Aorta (tissue), 5 donors: ENCODE measurements around the gene OR5H15. TPM values are rescaled to one million over a fixed set of nuclear protein-coding genes. Genes with fewer than 3 reads are reported as not detected.
"Not testable (repeated sequence)": the region's sequence is repeated elsewhere in the genome, so short reads cannot be mapped to it uniquely, and the experiment has no call there.

Experiments used
- ATAC-seq: fragments of 200-7000 bp; cut with Tn5 transposase; one replicate; pipeline ENCODE4 v1.9.1; 2022; ENCODE audit warnings: moderate library complexity; ENCODE audit not compliant: low FRiP score
- DNase-seq, 2 donors: peaks; one replicate each; pipeline ENCODE4 v3.0.0-alpha.2; 2020
- H3K27ac ChIP-seq, 2 donors: one replicate each; pipeline ENCODE4 v1.5.1; 2013; ENCODE audit warnings: low read length in 2 of 2, mild to moderate bottlenecking in 2 of 2, moderate library complexity in 2 of 2, control low read depth in 1 of 2, inconsistent platforms in 1 of 2, low read depth in 1 of 2
- H3K27me3 ChIP-seq, 2 donors: one replicate each; pipeline ENCODE4 v1.6.1; 2013; ENCODE audit warnings: control low read depth in 1 of 2, low read length in 1 of 2, mild to moderate bottlenecking in 1 of 2, moderate library complexity in 1 of 2; ENCODE audit not compliant: insufficient read depth in 2 of 2, control insufficient read depth in 1 of 2
- H3K36me3 ChIP-seq, 2 donors: one replicate each; pipeline ENCODE4 v1.6.1; 2013; ENCODE audit warnings: control low read depth in 1 of 2, low read length in 1 of 2, mild to moderate bottlenecking in 1 of 2; ENCODE audit not compliant: insufficient read depth in 2 of 2, control insufficient read depth in 1 of 2
- H3K4me1 ChIP-seq, 2 donors: one replicate each; pipeline ENCODE4 v1.6.1; 2013; ENCODE audit warnings: low read length in 2 of 2, control low read depth in 1 of 2, mild to moderate bottlenecking in 1 of 2, moderate library complexity in 1 of 2; ENCODE audit not compliant: insufficient read depth in 2 of 2, control insufficient read depth in 1 of 2
- H3K4me3 ChIP-seq, 2 donors: one replicate each; pipeline ENCODE4 v1.5.1; 2013; ENCODE audit warnings: low read length in 2 of 2, control low read depth in 1 of 2, mild to moderate bottlenecking in 1 of 2
- H3K9me3 ChIP-seq: one replicate; pipeline ENCODE4 v1.6.1; 2013; ENCODE audit warnings: mild to moderate bottlenecking, low read length; ENCODE audit not compliant: control insufficient read depth
- WGBS, 2 donors: extraction: QIAGEN DNeasy Blood & Tissue Kit; methylation state at CpG; one replicate each; pipeline ENCODE4 v1.1.7; 2013; 5-methylcytosine and 5-hydroxymethylcytosine counted together
- intact Hi-C, 2 donors: fragments of 100-400 bp; cut with DNase I; formaldehyde crosslinking; loops; one replicate each; pipeline versions ENCODE4 v1.14.2 to v1.15.0; 2022
- long read RNA-seq, 2 donors: library from polyadenylated mRNA; unstranded; transcript quantifications; one replicate each; pipeline ENCODE4 v2.0.0, GENCODE V29; 2020 to 2021
- polyA plus RNA-seq, 2 donors: library from polyadenylated mRNA; stranded (reverse); fragments of 200-250 nt; gene quantifications; one replicate each; pipeline ENCODE4 v1.2.3, GENCODE V29; 2013
- total RNA-seq, 2 donors: library from RNA; stranded (reverse); fragmentation: NEBNext Ultra II Directional; extraction: Animal tissue kit (Norgen Biotek cat#: 25700); gene quantifications; one replicate each; pipeline ENCODE4 v1.2.1, GENCODE V29; 2021
- donor health status: healthy with polysubstance abuse.
- donor health status: Bipolar disorder and iron deficiency.
- donor health status: DM: no; HTN: no; CAD: no.
- donor health status: DM: no; HTN: no; CAD: no.
- donor health status: DM: yes; HTN: yes; CAD: no.

Gene OR5H15
- not detected for total RNA-seq
- polyA plus RNA-seq, result not detected
- long read RNA-seq, donor 1, result 0 reads
- long read RNA-seq, donor 2, result 0 reads

- DNase-seq, result no peak
- no peaks in the 10 kb centered on the region for H3K27me3 ChIP-seq
- H3K9me3 ChIP-seq, result peaks cover 1% of the 10 kb centered on the region
- no peaks in the 10 kb centered on the region for H3K4me1 ChIP-seq
- 91 to 92% methylated on average over 3 of the region's 3 CpGs for WGBS, 2 donors
- intact Hi-C loops, result no loop called here
- H3K36me3 ChIP-seq, result no peaks in the 10 kb centered on the region
- no peak within 1 kb of the TSS for H3K4me3 ChIP-seq
- no peak for ATAC-seq
- H3K27ac ChIP-seq, result no peak within 1 kb of the TSS
Measured at GRCh38 chr3:98166396-98166795, at the start of gene OR5H15. OR5H15 (plus strand) TSS chr3:98166696; CDS start chr3:98168700, 2,004 bp downstream.

DNA sequence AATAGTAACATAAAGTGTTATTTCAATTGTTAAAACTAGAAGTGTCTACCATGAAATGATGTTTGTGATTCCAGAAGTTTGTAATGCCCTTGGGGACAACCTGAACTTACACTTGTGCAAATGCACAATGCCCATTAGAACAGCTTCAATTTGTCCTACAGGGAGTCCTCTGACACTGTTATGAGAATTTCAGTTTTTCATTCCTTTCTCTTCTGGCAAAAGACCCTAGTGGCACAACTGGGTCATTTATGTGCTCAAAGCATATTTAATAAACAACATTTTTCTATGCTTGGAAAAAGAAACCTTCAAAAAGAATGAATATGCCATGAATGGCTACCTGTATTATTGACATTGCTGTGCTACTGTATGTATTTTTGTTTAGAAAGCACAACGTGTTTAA, 36.1 kb upstream of the OR5H15 start, which contains the start of gene OR5H1:
Gene OR5H1 (plus strand): TSS at position 301 of the 400 bp plus-strand sequence. CDS start 1,977 bp downstream, outside the sequence.
- DNase-seq (no peak), ATAC-seq (no peak)
- H3K4me1 ChIP-seq, result no peaks in the 10 kb centered on the region
- H3K4me3 ChIP-seq, result no peak within 1 kb of the TSS
- 62 to 69% methylated on average over 1 of the region's 1 CpG for WGBS, 2 donors
- no peaks in the 10 kb centered on the region for H3K27me3 ChIP-seq
- intact Hi-C loops, result no loop called here
- no peaks in the 10 kb centered on the region for H3K36me3 ChIP-seq
- no peak within 1 kb of the TSS for H3K27ac ChIP-seq
- H3K9me3 ChIP-seq, result no peaks in the 10 kb centered on the region

- H3K36me3 ChIP-seq, result no peaks in the 10 kb centered on the region
- intact Hi-C loops, result no loop called here
- no peak for ATAC-seq
- DNase-seq, result no peak
- no peaks in the 10 kb centered on the region for H3K9me3 ChIP-seq
- no peaks in the 10 kb centered on the region for H3K27me3 ChIP-seq
- no peak overlapping the region for H3K27ac ChIP-seq
- WGBS, 2 donors, result 52 to 57% methylated on average over 3 of the region's 3 CpGs
- H3K4me3 ChIP-seq, result no peak overlapping the region
- no peaks in the 10 kb centered on the region for H3K4me1 ChIP-seq
Measured at GRCh38 chr3:98136631-98137030, 29.9 kb upstream of the OR5H15 start.

- H3K27me3 ChIP-seq, intact Hi-C loops, H3K4me3 ChIP-seq, H3K36me3 ChIP-seq, H3K27ac ChIP-seq, ATAC-seq, DNase-seq, H3K4me1 ChIP-seq, H3K9me3 ChIP-seq: not testable (repeated sequence)
- 77 to 89% methylated on average over 23 of the region's 23 CpGs for WGBS, 2 donors
Measured at GRCh38 chr3:98137826-98138557, 28.5 kb upstream of the OR5H15 start.

DNA sequence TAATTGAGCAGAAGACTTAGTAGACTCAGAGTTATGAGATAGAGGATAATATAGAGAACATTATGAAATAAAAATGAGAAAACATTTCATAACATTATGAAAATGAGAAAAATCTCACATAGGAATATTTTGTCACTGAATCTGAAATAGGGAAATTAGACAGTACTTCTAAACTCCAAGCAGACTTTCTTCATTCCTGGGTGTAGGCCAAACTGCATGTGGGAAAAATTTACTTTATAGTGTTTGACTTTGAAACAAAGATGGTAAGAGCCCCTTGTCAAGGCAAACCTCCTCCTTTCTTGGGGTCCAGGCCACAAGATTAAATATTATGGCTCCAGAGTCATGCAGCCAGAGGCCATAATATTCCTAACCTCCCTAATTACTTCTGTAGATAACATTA, 26.0 kb upstream of the OR5H15 start:
- H3K36me3 ChIP-seq, result no peaks in the 10 kb centered on the region

DNA sequence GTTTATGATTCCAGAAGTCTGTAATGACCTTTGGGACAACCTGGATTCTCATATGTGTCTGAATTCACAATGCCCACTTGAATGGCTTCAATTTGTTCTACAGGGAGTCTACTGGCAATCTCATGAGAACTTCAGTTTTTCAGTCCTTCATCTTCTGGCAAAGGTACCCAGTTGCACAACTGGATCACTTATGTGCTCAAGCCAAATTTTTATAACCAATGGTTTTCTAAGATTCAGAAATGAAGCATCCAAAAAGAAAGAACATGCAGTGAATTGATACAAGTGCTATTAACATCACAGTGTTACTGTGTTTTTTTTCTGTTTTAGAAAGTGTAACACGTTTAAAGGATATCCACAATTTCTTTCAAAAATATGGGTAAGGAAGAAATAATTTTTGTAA, 19.3 kb upstream of the OR5H15 start, which contains the start of gene OR5H14:
Gene OR5H14 (plus strand): TSS at position 301 of the 400 bp plus-strand sequence. CDS start 1,907 bp downstream, outside the sequence.
- H3K9me3 ChIP-seq, result no peaks in the 10 kb centered on the region
- no peak for DNase-seq
- intact Hi-C loops, result no loop called here
- no peaks in the 10 kb centered on the region for H3K36me3 ChIP-seq
- ATAC-seq, result no peak
- H3K27me3 ChIP-seq, result no peaks in the 10 kb centered on the region
- H3K4me1 ChIP-seq, result no peaks in the 10 kb centered on the region
- no peak within 1 kb of the TSS for H3K4me3 ChIP-seq
- 72 to 76% methylated on average over 1 of the region's 1 CpG for WGBS, 2 donors
- H3K27ac ChIP-seq, result no peak within 1 kb of the TSS

More for the DNA sequence above, 26.0 kb upstream of the OR5H15 start:
- H3K4me3 ChIP-seq, result no peak overlapping the region
- ATAC-seq (no peak), DNase-seq (no peak)
- no peaks in the 10 kb centered on the region for H3K9me3 ChIP-seq
- no peak overlapping the region for H3K27ac ChIP-seq
- H3K4me1 ChIP-seq, result no peaks in the 10 kb centered on the region
- no peaks in the 10 kb centered on the region for H3K27me3 ChIP-seq
- intact Hi-C loops, result no loop called here

- ATAC-seq (no peak), DNase-seq (no peak)
- 62 to 65% methylated on average over 3 of the region's 3 CpGs for WGBS, 2 donors
- Histone ChIP-seq H3K27me3 (no peaks in the 10 kb centered on the region), H3K27ac (no peak overlapping the region), H3K4me1 (no peaks in the 10 kb centered on the region), H3K9me3 (peaks cover 1% of the 10 kb centered on the region), H3K36me3 (no peaks in the 10 kb centered on the region), H3K4me3 (no peak overlapping the region)
- intact Hi-C loops, result no loop called here
Measured at GRCh38 chr3:98148751-98149150, 17.7 kb upstream of the OR5H15 start.

DNA sequence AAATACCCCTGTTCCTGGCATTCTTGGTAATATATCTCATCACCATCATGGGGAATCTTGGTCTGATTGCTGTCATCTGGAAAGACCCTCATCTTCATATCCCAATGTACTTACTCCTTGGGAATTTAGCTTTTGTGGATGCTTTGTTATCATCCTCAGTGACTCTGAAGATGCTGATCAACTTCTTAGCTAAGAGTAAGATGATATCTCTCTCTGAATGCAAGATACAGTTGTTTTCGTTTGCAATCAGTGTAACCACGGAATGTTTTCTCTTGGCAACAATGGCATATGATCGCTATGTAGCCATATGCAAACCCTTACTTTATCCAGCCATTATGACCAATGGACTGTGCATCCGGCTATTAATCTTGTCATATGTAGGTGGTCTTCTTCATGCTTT, 17.0 kb upstream of the OR5H15 start:
- H3K27ac ChIP-seq, intact Hi-C loops, DNase-seq, H3K27me3 ChIP-seq, H3K4me3 ChIP-seq, ATAC-seq, H3K36me3 ChIP-seq, H3K9me3 ChIP-seq, H3K4me1 ChIP-seq: not testable (repeated sequence)
- 73 to 80% methylated on average over 4 of the region's 4 CpGs for WGBS, 2 donors

DNA sequence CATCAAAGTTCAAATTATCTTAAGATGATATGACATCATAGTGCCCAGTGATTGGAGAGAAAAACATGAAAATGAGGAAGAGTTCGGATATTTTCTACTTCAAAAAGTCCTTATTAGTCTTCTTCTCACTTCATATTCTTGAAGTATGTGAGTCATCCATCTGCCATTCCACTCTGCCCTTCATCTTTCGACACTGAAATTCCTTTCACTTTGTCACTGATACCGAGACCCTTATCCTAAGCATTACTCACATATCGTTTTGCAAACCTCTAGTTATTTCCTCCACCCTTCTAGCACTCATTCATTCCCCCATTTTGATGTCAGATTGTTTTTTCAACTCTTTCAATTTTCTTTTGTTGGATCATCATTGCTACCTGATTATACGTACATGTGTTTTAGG, 15.3 kb upstream of the OR5H15 start:
- Histone ChIP-seq H3K4me3 (no peak overlapping the region), H3K36me3 (no peaks in the 10 kb centered on the region), H3K4me1 (no peaks in the 10 kb centered on the region), H3K27me3 (no peaks in the 10 kb centered on the region), H3K9me3 (peaks cover 1% of the 10 kb centered on the region), H3K27ac (no peak overlapping the region)
- DNase-seq (no peak), ATAC-seq (no peak)
- intact Hi-C loops, result no loop called here
- 46 to 62% methylated on average over 5 of the region's 5 CpGs for WGBS, 2 donors
